Mononuclear cell (primary cell): Measurements from ENCODE around the gene OS9. TPM values are rescaled to one million over a fixed set of nuclear protein-coding genes. Genes with fewer than 3 reads are reported as not detected.
A peak's percentile ranks its signal among the peaks of the same experiment; 100 is the strongest.
"Not testable (repeated sequence)": the region's sequence is repeated elsewhere in the genome, so short reads cannot be mapped to it uniquely, and the experiment has no call there.

Experiments
- H3K27me3 ChIP-seq: 2 replicates; pipeline ENCODE4 v1.6.0; 2011; ENCODE audit warnings: low read length, control low read depth; ENCODE audit not compliant: insufficient read depth
- H3K4me1 ChIP-seq: 2 replicates; pipeline ENCODE4 v1.5.1; 2011; ENCODE audit warnings: mild to moderate bottlenecking, low read length, control low read depth; ENCODE audit not compliant: insufficient read depth
- H3K4me3 ChIP-seq: 2 replicates; pipeline ENCODE4 v1.5.1; 2011; ENCODE audit warnings: mild to moderate bottlenecking, low read length, moderate library complexity
- H3K9me3 ChIP-seq: 2 replicates; pipeline ENCODE4 v1.5.1; 2011; ENCODE audit warnings: low read depth, mild to moderate bottlenecking, control low read depth, low read length
- total RNA-seq: library from RNA; depleted of rRNA; stranded (reverse); fragments of >200 nt; gene quantifications from one replicate; pipeline ENCODE4 v1.2.3, GENCODE V29; 2012

The OS9 gene, protein sequence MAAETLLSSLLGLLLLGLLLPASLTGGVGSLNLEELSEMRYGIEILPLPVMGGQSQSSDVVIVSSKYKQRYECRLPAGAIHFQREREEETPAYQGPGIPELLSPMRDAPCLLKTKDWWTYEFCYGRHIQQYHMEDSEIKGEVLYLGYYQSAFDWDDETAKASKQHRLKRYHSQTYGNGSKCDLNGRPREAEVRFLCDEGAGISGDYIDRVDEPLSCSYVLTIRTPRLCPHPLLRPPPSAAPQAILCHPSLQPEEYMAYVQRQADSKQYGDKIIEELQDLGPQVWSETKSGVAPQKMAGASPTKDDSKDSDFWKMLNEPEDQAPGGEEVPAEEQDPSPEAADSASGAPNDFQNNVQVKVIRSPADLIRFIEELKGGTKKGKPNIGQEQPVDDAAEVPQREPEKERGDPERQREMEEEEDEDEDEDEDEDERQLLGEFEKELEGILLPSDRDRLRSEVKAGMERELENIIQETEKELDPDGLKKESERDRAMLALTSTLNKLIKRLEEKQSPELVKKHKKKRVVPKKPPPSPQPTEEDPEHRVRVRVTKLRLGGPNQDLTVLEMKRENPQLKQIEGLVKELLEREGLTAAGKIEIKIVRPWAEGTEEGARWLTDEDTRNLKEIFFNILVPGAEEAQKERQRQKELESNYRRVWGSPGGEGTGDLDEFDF
- total RNA-seq: 166 TPM

DNA sequence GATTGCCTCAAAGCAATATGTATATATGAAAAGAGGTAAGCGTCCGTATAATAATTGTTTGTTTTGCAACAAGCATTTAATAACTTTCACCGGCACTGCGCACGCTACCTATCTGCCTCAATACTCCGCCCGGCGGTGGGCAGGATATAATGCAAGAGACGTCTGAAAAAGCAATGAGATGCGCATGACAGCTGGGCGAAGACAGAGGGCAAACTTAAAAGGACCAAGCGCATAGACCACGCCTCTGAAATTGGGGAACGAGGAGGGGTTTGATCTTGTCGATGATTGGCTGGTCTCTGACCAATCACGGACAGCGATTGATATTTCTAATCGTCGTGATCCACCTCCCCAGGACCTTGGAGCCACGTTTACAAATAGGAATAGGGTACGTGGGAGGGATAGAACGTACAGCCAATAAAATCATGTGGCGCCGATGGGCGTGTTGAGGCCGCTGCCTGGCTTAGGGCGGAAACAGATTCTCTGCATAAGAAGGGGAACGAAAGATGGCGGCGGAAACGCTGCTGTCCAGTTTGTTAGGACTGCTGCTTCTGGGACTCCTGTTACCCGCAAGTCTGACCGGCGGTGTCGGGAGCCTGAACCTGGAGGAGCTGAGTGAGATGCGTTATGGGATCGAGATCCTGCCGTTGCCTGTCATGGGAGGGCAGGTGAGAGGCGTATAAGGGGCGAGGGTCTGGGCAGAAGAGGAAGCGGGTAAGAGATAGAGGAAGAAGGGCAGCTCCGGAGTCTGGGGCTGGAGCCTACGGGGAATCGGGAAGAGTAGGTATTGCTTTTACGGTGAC is at the start of gene OS9:
Gene OS9, plus strand, starts transcription at position 474 of the 800 bp plus-strand sequence. Its CDS starts 30 bp downstream, at position 504.
- Histone ChIP-seq H3K4me3 (peak within 1 kb of the TSS; percentile 97), H3K27me3 (peaks cover 5% of the 10 kb centered on the region), H3K9me3 (no peaks in the 10 kb centered on the region), H3K4me1 (peaks cover 17% of the 10 kb centered on the region)

DNA sequence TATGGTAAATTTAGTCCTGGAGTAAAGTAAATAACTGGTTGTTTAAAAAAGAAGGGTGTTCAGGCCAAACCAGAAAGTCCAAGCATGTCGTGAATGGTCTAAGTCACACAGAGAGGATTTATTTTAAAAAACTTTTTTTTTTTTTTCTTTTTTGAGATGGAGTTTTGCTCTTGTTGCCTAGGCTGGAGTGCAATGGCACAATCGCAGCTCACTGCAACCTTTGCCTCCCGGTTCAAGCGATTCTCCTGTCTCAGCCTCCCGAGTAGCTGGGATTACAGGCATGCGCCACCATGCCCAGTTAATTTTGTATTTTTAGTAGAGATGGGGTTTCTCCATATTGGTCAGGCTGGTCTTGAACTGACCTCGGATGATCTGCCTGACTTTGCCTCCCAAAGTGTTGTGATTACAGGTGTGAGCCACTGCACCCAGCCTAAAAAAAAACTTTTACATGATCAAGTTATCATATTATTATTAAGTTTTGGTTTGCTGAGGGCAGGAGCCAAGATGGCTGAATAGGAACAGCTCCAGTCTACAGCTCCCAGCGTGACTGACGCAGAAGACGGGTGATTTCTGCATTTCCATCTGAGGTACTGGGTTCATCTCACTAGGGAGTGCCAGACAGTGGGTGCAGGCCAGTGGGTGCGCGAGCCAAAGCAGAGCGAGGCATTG is 47.8 kb upstream of the OS9 start:
- H3K4me1 ChIP-seq, H3K27me3 ChIP-seq, H3K9me3 ChIP-seq, H3K4me3 ChIP-seq: not testable (repeated sequence)

DNA sequence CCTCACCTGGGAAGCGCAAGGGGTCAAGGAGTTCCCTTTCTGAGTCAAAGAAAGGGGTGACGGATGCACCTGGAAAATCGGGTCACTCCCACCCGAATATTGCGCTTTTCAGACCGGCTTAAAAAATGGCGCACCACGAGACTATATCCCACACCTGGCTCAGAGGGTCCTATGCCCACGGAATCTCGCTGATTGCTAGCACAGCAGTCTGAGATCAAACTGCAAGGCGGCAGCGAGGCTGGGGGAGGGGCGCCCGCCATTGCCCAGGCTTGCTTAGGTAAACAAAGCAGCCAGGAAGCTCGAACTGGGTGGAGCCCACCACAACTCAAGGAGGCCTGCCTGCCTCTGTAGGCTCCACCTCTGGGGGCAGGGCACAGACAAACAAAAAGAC is 47.3 kb upstream of the OS9 start:
- H3K4me3 ChIP-seq, H3K4me1 ChIP-seq, H3K9me3 ChIP-seq, H3K27me3 ChIP-seq: not testable (repeated sequence)

DNA sequence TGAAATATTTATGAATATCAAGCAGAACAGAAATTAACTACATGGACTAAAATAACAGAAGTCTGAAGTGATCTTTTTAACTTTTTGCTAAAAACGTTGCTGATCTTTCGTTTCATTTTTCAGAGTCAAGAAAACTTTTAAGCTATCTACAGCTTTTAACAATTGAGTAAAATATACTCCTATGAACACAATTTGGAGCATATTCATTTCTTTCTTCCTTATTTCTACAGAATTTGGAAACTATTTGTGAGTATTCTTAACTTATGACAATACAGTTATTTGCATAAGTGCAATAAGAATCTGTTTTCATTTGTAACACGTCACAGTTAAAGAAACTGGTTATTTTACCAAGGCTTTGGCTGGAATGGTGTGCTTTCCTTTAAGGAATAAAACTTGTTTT is 39.9 kb upstream of the OS9 start:
- Histone ChIP-seq H3K4me1 (no peaks in the 10 kb centered on the region), H3K9me3 (peaks cover 6% of the 10 kb centered on the region), H3K4me3 (no peak overlapping the region), H3K27me3 (no peaks in the 10 kb centered on the region)

DNA sequence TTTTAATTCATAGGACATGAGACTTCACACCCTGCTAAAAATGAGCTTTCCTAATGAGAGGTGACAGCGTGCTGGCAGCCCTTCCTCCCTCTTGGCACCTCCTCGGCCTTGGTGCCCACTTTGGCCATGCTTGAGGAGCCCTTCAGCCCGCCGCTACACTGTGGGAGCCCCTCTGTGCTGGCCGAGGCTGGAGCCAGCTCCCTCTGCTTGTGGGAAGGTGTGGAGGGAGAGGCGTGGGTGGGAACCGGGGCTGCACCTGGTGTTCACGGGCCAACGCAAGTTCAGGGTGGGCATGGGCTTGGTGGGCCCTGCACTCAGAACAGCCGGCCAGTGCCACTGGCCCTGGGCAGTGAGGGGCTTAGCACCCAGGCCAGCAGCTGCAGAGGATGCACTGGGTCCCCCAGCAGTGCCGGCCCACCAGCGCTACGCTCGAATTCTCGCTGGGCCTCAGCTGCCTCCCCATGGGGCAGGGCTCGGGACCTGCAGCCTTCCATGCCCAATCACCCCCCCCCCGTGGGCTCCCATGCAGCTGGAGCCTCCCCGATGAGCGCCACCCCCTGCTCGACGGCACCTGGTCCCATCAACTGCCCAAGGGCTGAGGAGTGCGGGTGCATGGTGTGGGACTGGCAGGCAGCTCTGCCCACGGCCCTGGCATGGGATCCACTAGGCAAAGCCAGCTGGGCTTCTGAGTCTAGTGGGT is 38.2 kb upstream of the OS9 start:
- no peaks in the 10 kb centered on the region for H3K27me3 ChIP-seq
- peaks cover 6% of the 10 kb centered on the region for H3K9me3 ChIP-seq
- H3K4me1 ChIP-seq: no peaks in the 10 kb centered on the region
- H3K4me3 ChIP-seq: no peak overlapping the region

DNA sequence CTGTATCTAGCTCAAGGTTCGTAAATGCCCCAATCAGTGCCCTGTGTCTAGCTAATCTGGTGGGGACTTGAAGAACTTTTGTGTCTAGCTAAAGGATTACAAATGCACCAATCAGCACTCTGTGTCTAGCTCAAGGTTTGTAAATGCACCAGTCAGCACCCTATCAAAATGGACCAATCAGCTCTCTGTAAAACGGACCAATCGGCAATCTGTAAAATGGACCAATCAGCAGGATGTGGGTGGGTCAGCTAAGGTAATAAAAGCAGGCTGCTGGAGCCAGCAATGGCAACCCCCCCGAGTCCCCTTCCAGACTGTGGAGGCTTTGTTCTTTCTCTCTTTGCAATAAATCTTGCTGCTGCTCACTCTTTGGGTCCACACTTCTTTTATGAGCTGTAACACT is 37.5 kb upstream of the OS9 start:
- H3K4me3 ChIP-seq, H3K4me1 ChIP-seq, H3K27me3 ChIP-seq, H3K9me3 ChIP-seq: not testable (repeated sequence)

DNA sequence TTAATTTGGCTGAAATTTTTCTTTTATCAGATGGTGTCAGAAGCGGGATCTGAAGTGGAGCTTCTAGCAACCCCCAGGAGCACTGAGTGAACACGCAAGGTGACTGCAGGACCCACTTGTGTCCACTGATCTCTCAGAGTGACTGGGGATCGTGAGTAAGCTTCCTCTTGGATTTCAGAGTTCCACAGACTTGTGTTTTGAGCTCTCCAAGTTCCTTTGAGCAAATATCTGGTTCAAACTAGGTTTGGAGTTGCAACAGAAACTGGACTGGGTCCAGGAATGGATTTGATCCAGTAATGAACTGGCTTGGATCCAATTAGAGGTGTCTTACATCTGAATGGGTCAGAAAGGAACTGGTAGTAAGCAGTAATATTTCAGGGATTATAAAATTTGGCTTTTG is 36.2 kb upstream of the OS9 start:
- H3K27me3 ChIP-seq: no peaks in the 10 kb centered on the region
- no peak overlapping the region for H3K4me3 ChIP-seq
- peaks cover 6% of the 10 kb centered on the region for H3K9me3 ChIP-seq
- no peaks in the 10 kb centered on the region for H3K4me1 ChIP-seq

DNA sequence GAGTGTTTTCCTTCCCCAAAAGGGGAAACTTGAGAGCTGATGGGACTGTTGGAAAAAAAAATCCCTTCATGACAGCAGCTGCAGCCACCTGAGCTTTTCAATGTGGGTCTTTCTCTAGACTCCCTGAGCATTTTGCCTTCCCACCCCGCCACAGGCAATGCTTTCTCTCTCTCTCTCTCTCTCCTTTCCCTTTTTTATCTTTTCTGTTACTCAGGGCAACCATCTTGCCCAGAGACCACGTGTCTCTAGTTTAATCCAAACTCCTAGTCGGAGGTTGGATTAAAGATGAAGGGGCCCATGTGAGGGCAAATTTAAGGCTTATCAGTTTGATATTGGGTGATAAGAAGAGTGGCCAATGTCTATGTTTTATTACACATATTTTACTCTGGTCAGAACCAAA is 35.0 kb upstream of the OS9 start:
- Histone ChIP-seq H3K9me3 (peaks cover 6% of the 10 kb centered on the region), H3K4me3 (no peak overlapping the region), H3K27me3 (no peaks in the 10 kb centered on the region), H3K4me1 (no peaks in the 10 kb centered on the region)

DNA sequence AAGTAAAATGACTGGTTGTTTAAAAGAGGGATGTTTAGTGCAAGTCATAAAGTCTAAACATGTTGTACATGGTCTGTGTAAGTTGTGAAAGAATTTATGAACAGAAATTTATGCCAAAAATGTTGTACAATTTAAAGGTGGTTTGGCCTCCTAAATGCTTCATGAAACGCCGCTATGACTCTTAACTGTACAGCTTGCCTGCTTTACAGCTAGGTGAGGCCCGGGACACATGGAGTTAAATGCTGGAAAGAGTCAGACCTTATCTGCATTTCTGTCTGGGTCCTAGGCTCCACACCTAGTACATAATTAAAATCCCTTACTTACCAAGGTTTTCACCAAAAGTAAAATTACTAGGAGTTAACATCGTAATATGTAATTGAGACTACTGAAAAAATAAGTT is 32.6 kb upstream of the OS9 start:
- H3K4me3 ChIP-seq: no peak overlapping the region
- H3K4me1 ChIP-seq: no peaks in the 10 kb centered on the region
- no peaks in the 10 kb centered on the region for H3K27me3 ChIP-seq
- no peaks in the 10 kb centered on the region for H3K9me3 ChIP-seq

DNA sequence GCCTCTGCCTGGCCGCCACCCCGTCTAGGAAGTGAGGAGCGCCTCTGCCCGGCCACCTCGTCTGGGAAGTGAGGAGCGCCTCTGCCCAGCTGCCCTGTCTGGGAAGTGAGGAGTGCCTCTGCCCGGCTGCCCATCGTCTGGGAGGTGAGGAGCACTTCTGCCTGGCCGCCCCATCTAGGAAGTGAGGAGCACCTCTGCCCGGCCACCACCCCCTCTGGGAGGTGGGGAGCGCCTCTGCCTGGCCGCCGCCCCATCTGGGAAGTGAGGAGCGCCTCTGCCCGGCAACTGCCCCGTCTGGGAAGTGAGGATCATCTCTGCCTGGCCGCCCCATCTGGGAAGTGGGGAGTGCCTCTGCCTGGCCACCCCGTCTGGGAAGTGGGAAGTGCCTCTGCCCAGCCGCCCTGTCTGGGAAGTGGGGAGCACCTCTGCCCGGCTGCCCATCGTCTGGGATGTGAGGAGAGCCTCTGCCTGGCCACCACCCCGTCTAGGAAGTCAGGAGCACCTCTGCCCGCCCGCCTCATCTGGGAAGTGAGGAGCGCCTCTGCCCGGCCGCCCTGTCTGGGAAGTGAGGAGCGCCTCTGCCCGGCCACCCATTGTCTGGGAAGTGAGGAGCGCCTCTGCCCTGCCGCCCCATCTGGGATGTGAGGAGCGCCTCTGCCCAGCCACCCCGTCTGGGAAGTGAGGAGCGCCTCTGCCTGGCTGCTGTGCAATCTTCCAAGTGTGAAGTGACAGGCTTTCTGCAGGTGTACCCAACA is 28.7 kb upstream of the OS9 start:
- not testable (repeated sequence) for H3K4me3 ChIP-seq, H3K9me3 ChIP-seq, H3K27me3 ChIP-seq, H3K4me1 ChIP-seq

DNA sequence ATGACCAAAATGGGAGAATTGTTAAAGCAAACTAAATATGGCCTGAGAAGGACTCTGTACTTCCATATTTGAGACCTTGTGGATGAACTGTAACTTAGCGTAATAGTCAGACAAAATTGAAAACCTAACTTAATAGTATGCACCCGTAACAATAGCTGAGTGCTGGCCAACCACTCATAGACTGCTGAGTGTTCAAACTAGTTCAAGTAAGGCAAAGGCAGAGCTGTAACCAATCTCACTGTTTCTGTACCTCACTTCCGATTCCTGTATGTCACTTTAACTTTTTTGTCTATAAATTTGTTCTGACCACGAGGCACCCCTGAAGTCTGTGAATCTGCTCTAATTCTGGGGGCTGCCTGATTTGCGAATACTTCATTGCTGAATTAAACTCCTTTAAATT is 27.0 kb upstream of the OS9 start:
- Histone ChIP-seq H3K27me3 (no peaks in the 10 kb centered on the region), H3K4me3 (no peak overlapping the region), H3K4me1 (no peaks in the 10 kb centered on the region), H3K9me3 (no peaks in the 10 kb centered on the region)

DNA sequence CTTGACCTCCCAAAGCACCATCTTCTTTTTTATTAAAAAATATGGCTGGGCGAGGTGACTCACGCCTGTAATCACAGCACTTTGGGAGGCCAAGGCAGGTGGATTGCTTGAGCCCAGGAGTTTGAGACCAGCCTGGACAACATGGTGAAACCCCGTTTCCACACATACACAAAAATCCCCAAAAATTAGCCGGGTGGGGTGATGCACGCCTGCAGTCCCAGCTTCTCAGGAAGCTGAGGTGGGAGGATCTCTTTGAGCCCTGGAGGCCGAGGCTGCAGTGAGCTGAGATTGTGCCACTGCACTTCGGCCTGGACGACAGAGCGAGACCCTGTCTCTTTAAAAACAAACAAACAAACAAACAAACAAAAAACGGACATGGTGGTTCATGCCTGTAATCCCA is 24.2 kb upstream of the OS9 start:
- H3K4me1 ChIP-seq, H3K9me3 ChIP-seq, H3K27me3 ChIP-seq: not testable (repeated sequence)

DNA sequence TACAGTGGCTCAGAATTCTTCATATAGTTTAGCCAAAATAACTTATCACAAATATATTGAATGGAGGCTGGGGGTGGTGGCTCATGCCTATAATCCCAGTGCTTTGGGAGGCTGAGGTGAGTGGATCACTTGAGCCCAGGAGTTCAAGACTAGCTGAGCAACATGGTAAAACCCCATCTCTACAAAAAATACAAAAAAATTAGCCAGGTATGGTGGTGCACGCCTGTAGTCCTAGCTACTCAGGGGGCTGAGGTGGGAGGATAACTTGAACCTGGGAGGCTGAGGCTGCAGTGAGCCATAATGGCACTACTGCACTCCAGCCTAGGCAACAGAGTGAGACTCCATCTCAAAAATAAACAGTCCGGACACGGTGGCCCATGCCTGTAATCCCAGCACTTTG is 22.1 kb upstream of the OS9 start:
- H3K4me1 ChIP-seq, H3K9me3 ChIP-seq, H3K27me3 ChIP-seq, H3K4me3 ChIP-seq: not testable (repeated sequence)

More for the DNA sequence above, 24.2 kb upstream of the OS9 start:
- not testable (repeated sequence) for H3K4me3 ChIP-seq

DNA sequence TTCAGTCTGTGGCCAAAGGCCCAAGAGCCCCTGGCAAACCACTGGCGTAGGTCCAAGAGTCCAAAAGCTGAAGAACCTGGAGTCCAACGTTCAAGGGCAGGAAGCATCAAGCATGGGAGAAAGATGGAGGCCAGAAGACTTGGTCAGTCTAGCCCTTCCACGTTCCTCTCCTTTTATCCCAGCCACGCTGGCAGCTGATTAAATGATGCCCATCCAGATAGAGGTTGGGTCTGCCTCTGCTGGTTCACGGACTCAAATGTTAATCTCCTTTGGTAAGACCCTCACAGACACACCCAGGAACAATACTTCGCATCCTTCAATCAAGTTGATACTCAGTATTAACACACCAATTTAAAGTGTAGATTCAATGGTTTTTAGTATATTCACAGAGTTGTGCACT is 21.1 kb upstream of the OS9 start:
- Histone ChIP-seq H3K9me3 (no peaks in the 10 kb centered on the region), H3K4me3 (no peak overlapping the region), H3K27me3 (no peaks in the 10 kb centered on the region)

More for the DNA sequence above, 21.1 kb upstream of the OS9 start:
- no peaks in the 10 kb centered on the region for H3K4me1 ChIP-seq
